Heart right ventricle (tissue), 16 donors: ENCODE results near the gene ITPR3. TPM values are rescaled to one million over a fixed set of nuclear protein-coding genes. Genes with fewer than 3 reads are reported as not detected.
A peak's percentile ranks its signal among the peaks of the same experiment; 100 is the strongest.

Experiments used
- ATAC-seq, 8 donors: fragments of 200-7000 bp; cut with Tn5 transposase; one replicate each; pipeline ENCODE4 v1.9.1; 2020; ENCODE audit warnings: mild to moderate bottlenecking in 8 of 8, moderate library complexity in 8 of 8, moderate number of reproducible peaks in 1 of 8
- DNase-seq, 2 donors: peaks; one replicate each; pipeline ENCODE4 v3.0.0-alpha.2; 2020
- H3K27ac ChIP-seq, 10 donors: fragments of 200-600 bp; sonication (generic) in 2 of 10; one replicate each; pipeline versions ENCODE4 v1.5.0 to v1.8.0; 2020 to 2022; ENCODE audit warnings: mild to moderate bottlenecking in 3 of 10
- H3K27me3 ChIP-seq, 7 donors: fragments of 200-600 bp; one replicate each; pipeline ENCODE4 v1.8.0; 2021 to 2022; ENCODE audit warnings: mild to moderate bottlenecking in 2 of 7
- H3K36me3 ChIP-seq, 9 donors: fragments of 200-600 bp; sonication (generic) in 1 of 9; one replicate each; pipeline versions ENCODE4 v1.5.0 to v1.8.0; 2020 to 2022; ENCODE audit warnings: mild to moderate bottlenecking in 2 of 9
- H3K4me1 ChIP-seq, 9 donors: fragments of 200-600 bp; sonication (generic) in 1 of 9; one replicate each; pipeline versions ENCODE4 v1.5.0 to v1.8.0; 2020 to 2022; ENCODE audit warnings: mild to moderate bottlenecking in 4 of 9
- H3K4me3 ChIP-seq, 10 donors: fragments of 200-600 bp; sonication (generic) in 2 of 10; one replicate each; pipeline versions ENCODE4 v1.5.0 to v1.8.0; 2020 to 2022; ENCODE audit warnings: mild to moderate bottlenecking in 7 of 10, moderate library complexity in 2 of 10
- H3K9me3 ChIP-seq, 11 donors: fragments of 200-600 bp in 10 of 11; sonication (generic) in 2 of 11; one replicate each; pipeline versions ENCODE4 v1.5.0 to v1.8.0; 2013 to 2022; ENCODE audit warnings: mild to moderate bottlenecking in 2 of 11, control low read depth in 1 of 11, moderate library complexity in 1 of 11
- CTCF ChIP-seq, 9 donors: fragments of 200-600 bp; sonication (generic) in 2 of 9; IDR thresholded peaks; one replicate each; pipeline versions ENCODE4 v1.5.0 to v1.8.0; 2021 to 2022; ENCODE audit warnings: antibody characterized with exemption in 9 of 9, mild to moderate bottlenecking in 5 of 9, moderate library complexity in 1 of 9
- WGBS, 2 donors: extraction: QIAGEN DNeasy Blood & Tissue Kit; methylation state at CpG; one replicate each; pipeline ENCODE4 v1.1.7; 2013; ENCODE audit warnings: inconsistent platforms in 1 of 2; 5-methylcytosine and 5-hydroxymethylcytosine counted together
- intact Hi-C, 10 donors: fragments of 100-400 bp; cut with DNase I; formaldehyde crosslinking; loops; one replicate each; pipeline versions ENCODE4 v1.11.1 to v1.14.2; 2022
- polyA plus RNA-seq, 2 donors: library from polyadenylated mRNA; stranded (reverse); fragments of 200-250 nt; gene quantifications; one replicate each; pipeline ENCODE4 v1.2.3, GENCODE V29; 2013
- total RNA-seq, 10 donors: library from RNA; stranded (reverse); fragmentation: NEBNext Ultra II Directional in 3 of 10; extraction: Animal tissue kit (Norgen Biotek cat#: 25700) in 3 of 10; gene quantifications; one replicate each; pipeline versions ENCODE4 v1.2.1 to v1.2.4, GENCODE V29; 2021 to 2023
- donor health status: Arrhythmogenic right ventricular cardiomyopathy.
- donor health status: ischemic (EF 13 %, LVEDD 7.1; RV severe dilation, severe dysfunction).
- donor health status: healthy with polysubstance abuse.
- donor health status: DM: no; HTN: yes; CAD: no.
- donor health status: DM: no; HTN: no; CAD: no.
- donor health status: ischemic (EF 25% LVEDD 6.9; RV normal size, moderate dysfunction).
- donor health status: ischemic (EF 25% LVEDD 5.7; RV mildly dilated, moderate dysfunction).
- donor health status: healthy.
- donor health status: DM: yes; HTN: yes; CAD: no.
- donor health status: Ischemic cardiomyopathy.
- donor health status: ischemic (EF 35%, LVEDD 5.7; RV mildly dilated, moderate dysfunction).
- donor health status: nonischemic (EF 11% LVEDD 7.7; RV severe dilation, severe dysfunction).
- donor health status: DM: yes; HTN: yes; CAD: no.
- donor health status: PGD.
- donor health status: ischemic (EF 29% LVEDD 5.4; RV normal size, mild dysfunction).
- donor health status: nonischemic (EF 23%, LVEDD 6.1; RV moderate dilation, normal function).

ITPR3 gene
- total and polyA plus RNA-seq, 12 donors: 3.2 to 16.7 (median 6.0) TPM

GRCh38 chr6:33727126-33727525 lies 106.0 kb downstream of the ITPR3 start:
- no peak overlapping the region for H3K4me3 ChIP-seq
- DNase-seq: no peak
- peak overlapping the region in 9 of 10 donors; percentile 69 to 94 (median 78) for H3K27ac ChIP-seq
- intact Hi-C loops: no loop called here
- H3K4me1 ChIP-seq: peaks cover 9 to 73% (median 49%) of the 10 kb centered on the region in 9 donors
- 28 to 46% methylated on average over 7 of the region's 7 CpGs for WGBS, 2 donors
- peak in 1 of 8 donors; percentile 9 for ATAC-seq
- H3K27me3 ChIP-seq: peaks cover 0 to 6% (median 0%) of the 10 kb centered on the region in 7 donors
- peaks cover 0 to 14% (median 0%) of the 10 kb centered on the region in 9 donors for H3K36me3 ChIP-seq
- TF ChIP-seq CTCF (IDR thresholded peaks at IDR 0.05): no peak
- H3K9me3 ChIP-seq: no peaks in the 10 kb centered on the region

DNA sequence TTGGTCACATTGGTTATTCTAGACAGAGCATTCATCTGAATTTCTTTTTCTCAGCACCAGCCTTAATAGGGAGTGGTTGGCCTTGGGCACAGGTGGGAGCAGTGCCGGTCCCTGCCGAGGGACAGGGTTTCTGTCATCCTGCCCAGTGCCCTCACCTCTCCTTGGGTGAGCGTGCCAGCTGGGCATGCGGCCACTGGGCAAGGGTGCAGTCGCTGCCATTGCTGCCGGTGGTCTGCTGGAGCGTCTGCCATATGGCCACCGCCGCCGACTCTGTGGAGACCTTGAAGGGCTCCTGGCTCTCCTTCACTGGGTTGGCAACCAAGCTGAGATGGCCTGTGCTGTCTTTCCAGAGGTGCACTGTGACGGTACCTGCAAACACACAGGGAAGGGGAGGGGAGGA lies 106.8 kb downstream of the ITPR3 start:
- H3K36me3 ChIP-seq: peaks cover 0 to 17% (median 0%) of the 10 kb centered on the region in 9 donors
- peaks cover 0 to 2% (median 0%) of the 10 kb centered on the region in 7 donors for H3K27me3 ChIP-seq
- TF ChIP-seq CTCF (IDR thresholded peaks at IDR 0.05): no peak
- H3K27ac ChIP-seq: peak overlapping the region in 9 of 10 donors; percentile 69 to 94 (median 78)
- intact Hi-C loops: no loop called here
- ATAC-seq (peak; percentile 48 to 88 (median 72)), DNase-seq (peak; percentile 65 to 76)
- H3K9me3 ChIP-seq: no peaks in the 10 kb centered on the region
- WGBS, 2 donors: 50 to 64% methylated on average over 11 of the region's 11 CpGs
- no peak overlapping the region for H3K4me3 ChIP-seq
- peaks cover 9 to 74% (median 55%) of the 10 kb centered on the region in 9 donors for H3K4me1 ChIP-seq

DNA sequence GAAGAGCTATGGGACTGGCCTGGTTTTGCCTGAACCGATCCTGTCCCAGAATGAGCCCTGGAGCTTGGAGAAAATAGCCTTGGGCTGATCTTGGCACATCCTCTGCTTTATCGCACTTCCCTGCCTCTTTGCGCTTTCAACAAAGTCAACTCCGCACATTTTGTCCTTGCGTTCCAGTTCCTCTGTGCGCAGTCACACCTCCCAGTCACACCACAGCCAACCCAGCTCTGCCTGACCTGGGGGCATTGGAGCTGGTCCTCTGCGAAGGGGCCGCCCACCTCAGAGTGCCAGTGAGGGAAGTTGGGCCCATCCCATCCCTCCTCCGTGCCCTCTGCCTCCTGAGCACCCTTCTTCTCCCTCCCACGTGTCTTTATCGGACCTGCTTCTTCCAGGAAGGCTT lies 107.3 kb downstream of the ITPR3 start:
- ATAC-seq: peak; percentile 52 to 80 (median 71)
- intact Hi-C loops: no loop called here
- 51 to 66% methylated on average over 11 of the region's 11 CpGs for WGBS, 2 donors
- Histone ChIP-seq H3K9me3 (no peaks in the 10 kb centered on the region), H3K36me3 (peaks cover 0 to 22% (median 0%) of the 10 kb centered on the region in 9 donors), H3K27ac (peak overlapping the region in 9 of 10 donors; percentile 69 to 94 (median 78)), H3K27me3 (no peaks in the 10 kb centered on the region), H3K4me1 (peaks cover 9 to 78% (median 58%) of the 10 kb centered on the region in 9 donors), H3K4me3 (no peak overlapping the region)
- TF ChIP-seq CTCF (IDR thresholded peaks at IDR 0.05): no peak
- DNase-seq: peak; percentile 50 to 60

- Histone ChIP-seq H3K27ac (peak overlapping the region in 9 of 10 donors; percentile 69 to 94 (median 78)), H3K36me3 (peaks cover 0 to 27% (median 0%) of the 10 kb centered on the region in 9 donors), H3K4me3 (no peak overlapping the region), H3K27me3 (no peaks in the 10 kb centered on the region), H3K4me1 (peaks cover 9 to 78% (median 60%) of the 10 kb centered on the region in 9 donors), H3K9me3 (no peaks in the 10 kb centered on the region)
- WGBS, 2 donors: 93 to 95% methylated on average over 6 of the region's 6 CpGs
- ATAC-seq (no peak), DNase-seq (no peak)
- intact Hi-C loops: no loop called here
- no peak for TF ChIP-seq CTCF (IDR thresholded peaks at IDR 0.05)
Observed at GRCh38 chr6:33729059-33729458, 107.9 kb downstream of the ITPR3 start.
